Esophagus (tissue), 2 donors: ENCODE data around the gene SLC6A5. TPM values are rescaled to one million over a fixed set of nuclear protein-coding genes. Genes with fewer than 3 reads are reported as not detected.
"Not testable (repeated sequence)": the region's sequence is repeated elsewhere in the genome, so short reads cannot be mapped to it uniquely, and the experiment has no call there.

Experiments used
- H3K27ac ChIP-seq, 2 donors: one replicate each; pipeline ENCODE4 v1.5.1; 2013; ENCODE audit warnings: low read depth in 2 of 2, mild to moderate bottlenecking in 2 of 2, inconsistent platforms in 1 of 2, low read length in 1 of 2, moderate library complexity in 1 of 2
- H3K27me3 ChIP-seq, 2 donors: one replicate each; pipeline ENCODE4 v1.6.1; 2013; ENCODE audit warnings: low read length in 2 of 2, control low read depth in 1 of 2, mild to moderate bottlenecking in 1 of 2; ENCODE audit not compliant: insufficient read depth in 2 of 2, control insufficient read depth in 1 of 2
- H3K36me3 ChIP-seq, 2 donors: one replicate each; pipeline ENCODE4 v1.6.1; 2013; ENCODE audit warnings: low read length in 1 of 2; ENCODE audit not compliant: control insufficient read depth in 2 of 2, insufficient read depth in 2 of 2
- H3K4me1 ChIP-seq, 2 donors: one replicate each; pipeline ENCODE4 v1.6.1; 2013; ENCODE audit warnings: low read length in 1 of 2; ENCODE audit not compliant: control insufficient read depth in 2 of 2, insufficient read depth in 2 of 2
- H3K4me3 ChIP-seq, 2 donors: one replicate each; pipeline ENCODE4 v1.5.1; 2013; ENCODE audit warnings: low read length in 2 of 2, mild to moderate bottlenecking in 2 of 2, low read depth in 1 of 2, moderate library complexity in 1 of 2
- H3K9me3 ChIP-seq, 2 donors: one replicate each; pipeline ENCODE4 v1.6.1; 2013; ENCODE audit warnings: mild to moderate bottlenecking in 2 of 2, low read depth in 1 of 2, low read length in 1 of 2, moderate library complexity in 1 of 2; ENCODE audit not compliant: control insufficient read depth in 2 of 2, insufficient read depth in 1 of 2
- WGBS, 2 donors: extraction: QIAGEN DNeasy Blood & Tissue Kit; methylation state at CpG; one replicate each; pipeline ENCODE4 v1.1.7; 2013; 5-methylcytosine and 5-hydroxymethylcytosine counted together
- polyA plus RNA-seq, 2 donors: library from polyadenylated mRNA; stranded (reverse); fragments of 200-250 nt; gene quantifications; one replicate each; pipeline ENCODE4 v1.2.3, GENCODE V29; 2013
- donor health status: healthy with polysubstance abuse.
- donor health status: Bipolar disorder and iron deficiency.

SLC6A5 gene
- not detected for polyA plus RNA-seq

GRCh38 chr11:20599221-20600019 lies at the start of gene SLC6A5:
SLC6A5 (plus strand) TSS chr11:20599608; CDS start chr11:20599673, 65 bp downstream.
- H3K4me3 ChIP-seq = no peak within 1 kb of the TSS
- H3K4me1 ChIP-seq = no peaks in the 10 kb centered on the region
- no peaks in the 10 kb centered on the region for H3K36me3 ChIP-seq
- peaks cover 27 to 47% of the 10 kb centered on the region in 2 donors for H3K27me3 ChIP-seq
- 7 to 8% methylated on average over 25 of the region's 25 CpGs for WGBS, 2 donors
- no peak within 1 kb of the TSS for H3K27ac ChIP-seq
- H3K9me3 ChIP-seq = peaks cover 0 to 20% of the 10 kb centered on the region in 2 donors

- Histone ChIP-seq H3K9me3 (peaks cover 0 to 4% of the 10 kb centered on the region in 2 donors), H3K36me3 (no peaks in the 10 kb centered on the region), H3K4me1 (no peaks in the 10 kb centered on the region), H3K27me3 (no peaks in the 10 kb centered on the region), H3K27ac (no peak overlapping the region), H3K4me3 (no peak overlapping the region)
- WGBS, 2 donors = 58 to 61% methylated on average over 2 of the region's 2 CpGs
Measured at GRCh38 chr11:20551096-20551495, 48.3 kb upstream of the SLC6A5 start.

GRCh38 chr11:20555783-20556182 lies 43.6 kb upstream of the SLC6A5 start:
- Histone ChIP-seq H3K4me3 (no peak overlapping the region), H3K27ac (no peak overlapping the region), H3K36me3 (no peaks in the 10 kb centered on the region), H3K9me3 (peaks cover 0 to 4% of the 10 kb centered on the region in 2 donors), H3K4me1 (no peaks in the 10 kb centered on the region), H3K27me3 (no peaks in the 10 kb centered on the region)
- 60 to 71% methylated on average over 3 of the region's 3 CpGs for WGBS, 2 donors

GRCh38 chr11:20556396-20556795 lies 43.0 kb upstream of the SLC6A5 start:
- not testable (repeated sequence) for H3K27me3 ChIP-seq, H3K36me3 ChIP-seq, H3K9me3 ChIP-seq, H3K4me1 ChIP-seq, H3K27ac ChIP-seq, H3K4me3 ChIP-seq

GRCh38 chr11:20558741-20559140 lies 40.7 kb upstream of the SLC6A5 start:
- Histone ChIP-seq H3K27ac (no peak overlapping the region), H3K36me3 (no peaks in the 10 kb centered on the region), H3K4me3 (no peak overlapping the region), H3K9me3 (peaks cover 0 to 4% of the 10 kb centered on the region in 2 donors), H3K4me1 (no peaks in the 10 kb centered on the region), H3K27me3 (no peaks in the 10 kb centered on the region)
- WGBS, 2 donors = 87 to 88% methylated on average over 4 of the region's 4 CpGs

GRCh38 chr11:20559523-20560300 lies 39.7 kb upstream of the SLC6A5 start:
- no peak overlapping the region for H3K4me3 ChIP-seq
- no peaks in the 10 kb centered on the region for H3K4me1 ChIP-seq
- peaks cover 0 to 4% of the 10 kb centered on the region in 2 donors for H3K9me3 ChIP-seq
- no peak overlapping the region for H3K27ac ChIP-seq
- H3K27me3 ChIP-seq = no peaks in the 10 kb centered on the region
- whole genome bisulfite sequencing, 2 donors = 59 to 64% methylated on average over 4 of the region's 4 CpGs
- H3K36me3 ChIP-seq = no peaks in the 10 kb centered on the region

- Histone ChIP-seq H3K9me3 (no peaks in the 10 kb centered on the region), H3K4me1 (no peaks in the 10 kb centered on the region), H3K27ac (no peak overlapping the region), H3K36me3 (no peaks in the 10 kb centered on the region), H3K27me3 (no peaks in the 10 kb centered on the region), H3K4me3 (no peak overlapping the region)
- WGBS, 2 donors = 39 to 40% methylated on average over 1 of the region's 1 CpG
Measured at GRCh38 chr11:20561915-20562314, 37.5 kb upstream of the SLC6A5 start.

- H3K9me3 ChIP-seq = no peaks in the 10 kb centered on the region
- H3K27me3 ChIP-seq = no peaks in the 10 kb centered on the region
- H3K27ac ChIP-seq = no peak overlapping the region
- H3K4me3 ChIP-seq = no peak overlapping the region
- H3K4me1 ChIP-seq = no peaks in the 10 kb centered on the region
- H3K36me3 ChIP-seq = no peaks in the 10 kb centered on the region
Measured at GRCh38 chr11:20563866-20564265, 35.5 kb upstream of the SLC6A5 start.

GRCh38 chr11:20564846-20565635 lies 34.4 kb upstream of the SLC6A5 start:
- no peak overlapping the region for H3K27ac ChIP-seq
- H3K4me3 ChIP-seq = no peak overlapping the region
- H3K36me3 ChIP-seq = no peaks in the 10 kb centered on the region
- H3K9me3 ChIP-seq = no peaks in the 10 kb centered on the region
- H3K4me1 ChIP-seq = no peaks in the 10 kb centered on the region
- WGBS, 2 donors = 51 to 55% methylated on average over 1 of the region's 1 CpG
- H3K27me3 ChIP-seq = no peaks in the 10 kb centered on the region
